Measurements from ENCODE around the gene PKN3.

GRCh38 chr9:128714586-128715435, 12.5 kb downstream of the PKN3 start:
- TF ChIP-seq POLR2A (IDR thresholded peaks at IDR 0.05) = no peak
- no peak for TF ChIP-seq CTCF (IDR thresholded peaks at IDR 0.05)

Measured in lower leg skin (tissue), 3 donors.